Neural progenitor cell (in vitro differentiated cells): ENCODE data around the gene CSF2.

ENCODE experiments used
- CTCF ChIP-seq: fragments of 200-600 bp; sonication (generic); IDR thresholded peaks from 2 replicates; pipeline ENCODE4 v1.5.1; 2017; ENCODE audit warnings: antibody characterized with exemption, mild to moderate bottlenecking
- EZH2 ChIP-seq: fragments of 200-600 bp; sonication (generic); IDR thresholded peaks from 2 replicates; pipeline ENCODE4 v1.6.1; 2017; ENCODE audit warnings: antibody characterized with exemption, mild to moderate bottlenecking, moderate library complexity

DNA sequence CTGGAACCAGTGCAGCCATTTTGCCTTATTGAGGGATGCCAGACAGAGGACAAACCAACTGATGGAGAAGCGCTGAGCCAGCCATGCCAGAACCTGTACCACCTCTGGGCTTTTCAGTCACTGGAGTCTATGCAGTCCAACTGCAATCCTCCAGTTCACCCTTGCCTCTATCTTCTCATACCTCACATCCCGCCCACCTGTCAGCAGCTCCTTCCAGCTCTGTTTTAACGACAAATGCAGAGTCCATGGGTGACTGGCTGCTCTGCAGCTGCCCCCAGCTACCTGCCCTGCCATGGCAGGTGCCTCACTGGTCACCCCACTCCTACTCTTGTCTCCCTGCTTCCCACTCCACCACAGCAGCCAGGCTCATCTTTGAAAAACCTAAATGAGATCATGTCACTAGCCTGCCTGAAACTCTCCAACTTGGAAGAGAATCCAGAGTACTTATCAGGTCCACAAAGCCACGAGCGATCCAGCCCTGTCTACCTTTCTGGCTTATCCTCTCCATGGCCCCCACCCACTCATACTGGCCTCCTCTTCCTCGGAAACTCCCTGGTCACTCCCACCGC lies 48.1 kb upstream of the CSF2 start:
- TF ChIP-seq EZH2 (no peak), CTCF (no peak)
